Neutrophil (primary cell): ENCODE data around the gene TM4SF4.

Source experiments
- H3K27ac ChIP-seq: fragments of 200-600 bp; sonication (generic); 2 replicates; pipeline ENCODE4 v1.5.1; 2016; ENCODE audit warnings: mild to moderate bottlenecking, moderate library complexity
- H3K27me3 ChIP-seq: fragments of 200-600 bp; sonication (generic); 2 replicates; pipeline ENCODE4 v1.6.0; 2016; ENCODE audit warnings: mild to moderate bottlenecking
- H3K36me3 ChIP-seq: fragments of 200-600 bp; sonication (generic); 2 replicates; pipeline ENCODE4 v1.5.1; 2017
- H3K4me1 ChIP-seq, 2 experiments: fragments of 200-600 bp in 1 of 2; sonication (generic) in 1 of 2; 1 replicate in 1 of 2; 2 replicates in 1 of 2; pipeline versions ENCODE4 v1.5.1 to v1.6.1; 2013 to 2016; ENCODE audit warnings: low read depth in 1 of 2, low read length in 1 of 2, mild to moderate bottlenecking in 1 of 2, moderate library complexity in 1 of 2; ENCODE audit not compliant: control insufficient read depth in 1 of 2, insufficient read depth in 1 of 2
- H3K4me3 ChIP-seq, 2 experiments: fragments of 200-600 bp in 1 of 2; sonication (generic) in 1 of 2; 1 replicate in 1 of 2; 2 replicates in 1 of 2; pipeline ENCODE4 v1.5.1; 2013 to 2016; ENCODE audit warnings: low read depth in 1 of 2, low read length in 1 of 2, mild to moderate bottlenecking in 1 of 2, moderate library complexity in 1 of 2
- H3K9me3 ChIP-seq: fragments of 200-600 bp; sonication (generic); 2 replicates; pipeline ENCODE4 v1.5.1; 2016
- CTCF ChIP-seq: fragments of 200-600 bp; sonication (generic); IDR thresholded peaks from 2 replicates; pipeline ENCODE4 v1.5.1; 2016; ENCODE audit warnings: antibody characterized with exemption

Gene TM4SF4

GRCh38 chr3:149481491-149481890, 7.0 kb downstream of the TM4SF4 start:
- no peak for TF ChIP-seq CTCF
- Histone ChIP-seq H3K9me3 (no peaks in the 10 kb centered on the region), H3K4me3 (no peak overlapping the region), H3K36me3 (no peaks in the 10 kb centered on the region), H3K27ac (peak overlapping the region; percentile 56), H3K4me1 (peaks cover 21 to 24% of the 10 kb centered on the region in 2 experiments), H3K27me3 (no peaks in the 10 kb centered on the region)

- H3K36me3 ChIP-seq = no peaks in the 10 kb centered on the region
- no peaks in the 10 kb centered on the region for H3K4me1 ChIP-seq
- no peak overlapping the region for H3K4me3 ChIP-seq
- peaks cover 3% of the 10 kb centered on the region for H3K27me3 ChIP-seq
- H3K27ac ChIP-seq = no peak overlapping the region
- TF ChIP-seq CTCF = no peak
- H3K9me3 ChIP-seq = no peaks in the 10 kb centered on the region
These were observed 12.2 kb downstream of the TM4SF4 start for GRCh38 chr3:149486726-149487125.

DNA sequence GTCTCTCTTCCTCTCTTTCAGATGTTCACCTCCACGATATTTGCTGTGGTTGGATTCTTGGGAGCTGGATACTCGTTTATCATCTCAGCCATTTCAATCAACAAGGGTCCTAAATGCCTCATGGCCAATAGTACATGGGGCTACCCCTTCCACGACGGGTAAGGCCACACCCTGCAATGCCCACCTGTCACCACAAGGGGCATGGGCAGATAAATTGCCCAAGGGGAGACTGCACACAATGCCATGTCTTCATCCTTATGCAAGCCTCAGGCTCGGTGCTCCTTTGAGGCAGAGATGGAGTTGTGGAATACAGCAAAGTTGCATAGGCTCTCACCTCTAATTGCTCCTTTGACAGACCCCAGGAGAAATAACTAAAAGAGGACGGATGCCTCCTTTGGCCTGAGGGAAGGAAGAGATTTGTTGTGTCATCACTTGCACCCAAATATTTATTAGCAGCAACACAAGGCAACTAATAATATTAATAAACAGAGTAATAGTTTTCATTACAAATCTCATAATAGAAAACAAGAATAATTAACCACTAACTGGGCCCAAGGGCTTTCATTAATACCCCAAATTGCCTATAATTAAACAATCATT, 13.2 kb downstream of the TM4SF4 start:
- H3K27ac ChIP-seq = no peak overlapping the region
- no peaks in the 10 kb centered on the region for H3K36me3 ChIP-seq
- TF ChIP-seq CTCF = peak; percentile 74
- H3K4me3 ChIP-seq = no peak overlapping the region
- H3K4me1 ChIP-seq = no peaks in the 10 kb centered on the region
- no peaks in the 10 kb centered on the region for H3K9me3 ChIP-seq
- peaks cover 12% of the 10 kb centered on the region for H3K27me3 ChIP-seq

DNA sequence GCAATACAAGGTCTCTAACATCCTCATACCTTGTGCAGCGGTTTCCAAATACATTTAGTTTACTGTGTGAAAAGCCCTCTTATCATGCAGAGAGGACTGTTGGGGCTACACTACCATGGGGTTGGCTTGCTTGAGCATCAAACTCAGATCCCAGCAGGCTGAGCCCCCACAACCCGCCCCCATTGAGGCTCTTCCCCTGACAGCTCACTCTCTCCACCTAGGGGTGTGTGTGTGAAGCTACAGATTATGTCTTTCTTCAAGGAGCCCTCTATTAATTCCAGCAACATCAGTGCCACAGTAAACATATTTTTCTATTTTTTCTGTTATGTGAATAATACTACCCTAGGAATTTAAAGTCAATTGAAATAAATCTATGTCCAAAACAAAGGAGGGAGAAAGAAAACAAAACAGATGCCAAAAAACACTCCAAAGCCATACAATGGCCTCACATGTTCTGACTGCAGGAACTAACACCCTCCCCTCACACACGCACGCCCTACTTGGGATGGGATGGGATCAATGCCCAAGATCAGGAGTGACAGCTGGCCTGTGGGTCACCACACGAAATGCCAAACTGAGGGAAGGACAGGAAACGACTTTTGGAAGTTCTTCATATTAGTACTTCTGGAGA, 14.7 kb downstream of the TM4SF4 start:
- no peaks in the 10 kb centered on the region for H3K36me3 ChIP-seq
- TF ChIP-seq CTCF = no peak
- no peak overlapping the region for H3K4me3 ChIP-seq
- no peak overlapping the region for H3K27ac ChIP-seq
- H3K4me1 ChIP-seq = no peaks in the 10 kb centered on the region
- H3K9me3 ChIP-seq = no peaks in the 10 kb centered on the region
- peaks cover 20% of the 10 kb centered on the region for H3K27me3 ChIP-seq

- H3K4me3 ChIP-seq = no peak overlapping the region
- no peaks in the 10 kb centered on the region for H3K4me1 ChIP-seq
- H3K36me3 ChIP-seq = no peaks in the 10 kb centered on the region
- no peak overlapping the region for H3K27ac ChIP-seq
- H3K27me3 ChIP-seq = peaks cover 20% of the 10 kb centered on the region
- TF ChIP-seq CTCF = no peak
- no peaks in the 10 kb centered on the region for H3K9me3 ChIP-seq
These were observed 15.9 kb downstream of the TM4SF4 start for GRCh38 chr3:149490260-149490971.
